HuH-7 (cell line): ENCODE data around the gene GSTCD.
"Not testable (repeated sequence)": the region's sequence is repeated elsewhere in the genome, so short reads cannot be mapped to it uniquely, and the experiment has no call there.

Experiments used
- DNase-seq: peaks from one replicate; pipeline ENCODE4 v3.0.0; 2011; ENCODE audit warnings: low spot score

The GSTCD gene

DNA sequence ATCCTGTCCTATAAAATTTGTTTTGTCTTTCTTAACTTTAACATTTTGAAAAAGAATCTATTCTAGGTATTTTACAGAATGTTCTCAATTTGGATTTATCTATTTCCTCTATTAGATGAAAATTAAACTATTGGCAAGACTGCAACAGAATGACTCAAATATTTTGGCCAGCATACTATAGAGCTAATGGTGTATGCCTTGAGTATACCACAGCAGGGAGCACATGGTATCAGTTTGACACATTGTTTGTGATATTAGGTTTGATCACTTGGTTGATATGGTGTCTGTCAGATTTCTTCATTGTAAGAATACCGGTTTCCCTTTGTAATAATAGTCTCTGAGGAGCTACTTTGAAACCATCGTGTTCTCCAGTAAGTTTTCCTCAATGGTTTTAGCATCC, 98.9 kb downstream of the GSTCD start:
- no peak for DNase-seq

DNA sequence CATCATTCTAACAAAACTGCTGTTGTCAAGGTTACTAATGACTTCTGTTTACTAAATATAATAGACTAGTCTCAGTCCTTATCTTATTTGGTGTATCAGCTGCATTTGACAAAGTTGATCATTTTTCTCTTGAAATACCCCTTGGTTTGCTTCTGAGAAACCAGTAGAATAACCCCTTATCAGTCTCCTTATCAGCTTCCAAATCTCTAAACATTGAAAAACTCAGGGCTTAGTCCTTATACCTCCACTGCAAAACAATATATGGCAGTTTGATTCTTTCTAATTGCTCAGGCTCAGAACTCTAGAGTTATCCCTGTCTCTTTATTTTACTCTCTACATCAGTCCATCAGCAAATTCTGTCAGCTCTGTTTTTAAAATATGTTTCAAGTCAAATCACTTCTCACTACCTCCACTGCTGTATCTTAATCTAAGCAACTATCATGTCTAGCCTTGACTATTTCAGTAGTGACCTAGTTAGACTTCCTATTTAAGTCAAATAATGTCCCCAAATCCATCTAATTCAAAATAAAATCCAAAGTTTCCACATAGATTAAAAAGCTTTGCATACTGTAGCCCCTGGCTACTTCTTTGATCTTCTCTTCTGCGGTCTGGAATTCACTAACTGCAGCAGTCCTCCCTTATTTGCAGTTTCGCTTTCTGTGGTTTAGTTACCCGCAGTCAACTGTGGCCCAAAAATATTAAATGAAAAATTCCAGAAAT, 99.6 kb downstream of the GSTCD start:
- DNase-seq = no peak

DNA sequence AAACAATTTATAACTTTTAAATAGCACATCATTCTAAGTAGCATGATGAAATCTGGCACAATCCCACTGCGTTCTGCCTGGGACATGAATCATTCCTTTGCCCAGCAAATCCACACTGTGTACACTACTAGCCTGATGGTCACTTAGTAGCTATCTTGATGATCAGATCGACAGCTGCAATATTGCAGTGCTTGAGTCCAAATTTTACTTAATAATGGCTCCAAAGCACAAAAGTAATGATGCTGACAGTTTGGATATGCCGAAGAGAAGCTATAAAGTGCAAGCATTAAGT, 100.1 kb downstream of the GSTCD start:
- DNase-seq = no peak

DNA sequence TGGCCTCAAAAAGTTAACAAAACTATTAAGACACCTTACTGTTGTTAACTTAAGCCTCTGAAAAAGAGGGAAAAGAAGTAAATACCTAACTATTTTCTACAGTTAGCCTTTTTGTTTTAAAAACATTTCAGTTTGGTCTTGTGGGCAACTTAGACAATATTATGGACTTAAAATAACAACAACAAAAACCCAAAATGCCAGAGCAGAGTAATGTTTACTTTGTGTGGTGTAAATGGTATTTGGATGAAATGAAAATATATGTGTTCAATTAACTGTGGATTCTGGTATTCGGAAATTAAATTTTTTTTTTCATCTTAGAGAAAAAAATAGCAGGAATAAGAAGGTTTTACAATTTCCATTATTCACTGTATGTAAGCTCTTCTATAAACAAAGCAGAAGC, 107.1 kb downstream of the GSTCD start:
- DNase-seq = no peak

DNA sequence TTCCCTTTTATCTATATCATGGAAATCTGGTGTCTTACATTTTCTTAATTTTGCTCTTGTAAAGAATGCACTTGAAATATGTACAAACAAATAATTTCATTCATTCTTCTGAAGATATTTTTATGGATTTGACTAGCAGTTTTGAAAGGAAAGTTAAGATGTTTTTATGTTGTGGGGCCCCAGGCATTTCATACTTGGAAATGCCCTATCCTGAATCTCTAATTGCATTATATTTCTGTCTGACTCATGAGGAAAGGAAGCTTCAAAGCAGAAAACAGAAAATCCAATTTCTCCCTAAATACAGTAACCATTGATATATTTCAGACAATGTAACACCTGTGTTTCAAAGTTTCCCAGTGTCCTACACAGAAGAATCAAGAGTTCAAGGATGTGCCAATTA, 113.5 kb downstream of the GSTCD start:
- DNase-seq = no peak

DNA sequence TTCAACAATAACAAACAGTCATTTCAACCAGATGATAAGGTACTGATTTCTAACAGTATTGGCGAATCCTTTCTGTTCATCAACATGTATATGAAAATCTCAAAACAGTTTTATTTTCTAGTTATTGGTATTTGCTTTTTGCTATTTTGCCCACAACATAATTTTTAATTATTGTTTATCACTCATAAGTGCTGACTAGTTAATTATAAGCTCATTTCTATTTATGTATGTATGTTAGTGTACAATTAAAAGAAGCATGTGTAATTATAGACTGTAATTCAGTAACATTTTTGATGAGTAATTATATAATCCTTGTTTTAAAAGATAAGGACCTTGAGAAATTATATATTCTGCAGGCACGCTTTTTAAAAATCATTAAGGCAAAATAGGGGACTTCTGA, 119.5 kb downstream of the GSTCD start:
- no peak for DNase-seq

DNA sequence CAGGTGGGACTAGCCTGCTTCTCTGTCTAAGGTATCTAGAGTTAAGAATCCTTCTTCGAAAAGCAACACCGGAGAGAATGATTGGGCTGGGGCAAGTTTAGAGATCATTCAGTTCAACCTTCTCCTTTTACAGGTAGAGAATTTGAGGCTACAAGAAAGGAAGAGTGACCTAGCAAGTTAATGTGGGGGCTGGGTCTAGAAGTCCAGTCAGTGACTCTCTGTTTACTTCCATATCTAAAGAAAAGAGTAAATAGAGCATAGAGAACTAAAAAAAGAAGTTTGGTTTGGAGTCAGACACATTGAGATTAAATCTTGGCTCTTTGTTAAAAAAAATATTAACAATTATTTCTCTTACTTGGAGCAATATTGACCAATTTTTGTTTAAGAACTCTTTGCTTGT, 122.6 kb downstream of the GSTCD start:
- no peak for DNase-seq

DNA sequence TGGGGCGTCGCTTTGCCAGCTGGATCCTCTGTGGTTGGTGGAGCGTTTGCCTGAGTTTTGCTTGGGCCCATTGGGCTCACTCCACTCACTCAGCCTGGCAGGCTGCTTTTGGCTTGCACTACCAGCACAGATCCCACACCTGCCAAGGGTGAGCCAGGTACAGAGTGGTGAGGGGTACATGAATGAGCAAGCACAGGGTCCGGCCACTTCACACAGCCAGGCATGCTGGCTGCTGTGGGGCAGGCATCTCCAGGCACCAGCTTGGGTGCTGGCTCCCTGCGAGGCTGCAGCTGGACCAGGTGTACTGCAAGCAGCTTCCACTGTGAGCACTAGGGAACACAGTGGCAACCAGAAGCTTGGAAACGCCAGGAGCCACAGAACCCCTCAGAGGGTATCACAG, 126.6 kb downstream of the GSTCD start:
- DNase-seq = no peak

DNA sequence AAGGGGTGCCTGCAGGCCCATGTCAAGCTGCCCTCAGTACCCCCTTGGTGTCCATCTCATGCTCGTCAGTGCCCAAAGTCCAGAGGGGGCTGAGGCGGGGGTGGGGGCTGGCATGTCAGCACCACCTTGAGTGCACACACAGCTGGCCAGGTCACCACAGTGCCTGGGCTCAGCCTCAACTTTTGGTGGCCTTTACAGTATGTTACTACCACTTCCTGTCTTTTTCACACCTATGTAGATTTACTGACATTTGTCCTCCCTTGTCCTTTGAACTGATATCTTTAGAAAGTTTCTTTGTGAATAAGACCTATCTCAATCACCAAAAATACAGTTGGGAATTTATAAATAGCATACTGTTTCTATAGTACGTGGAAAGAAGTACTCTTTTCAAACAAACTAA, 128.0 kb downstream of the GSTCD start:
- DNase-seq = no peak

DNA sequence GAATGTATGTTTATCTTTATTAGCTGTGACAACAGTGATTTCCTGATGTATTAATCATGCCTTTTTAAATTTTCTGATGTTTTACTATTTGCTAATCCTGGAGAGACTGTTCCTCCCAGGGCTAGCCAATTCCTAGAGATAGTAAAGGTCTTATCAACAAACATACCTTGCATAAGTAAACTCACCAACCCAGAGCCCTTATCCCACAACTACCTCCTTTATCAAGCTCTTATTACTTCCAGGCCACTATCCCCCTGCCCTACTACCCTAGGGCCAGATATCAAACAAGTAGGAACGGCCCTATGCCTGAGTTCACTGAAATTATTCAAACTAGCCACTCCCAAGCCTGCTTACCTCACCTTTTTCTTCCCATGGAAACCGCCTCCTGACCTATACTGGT, 128.5 kb downstream of the GSTCD start:
- DNase-seq = no peak

DNA sequence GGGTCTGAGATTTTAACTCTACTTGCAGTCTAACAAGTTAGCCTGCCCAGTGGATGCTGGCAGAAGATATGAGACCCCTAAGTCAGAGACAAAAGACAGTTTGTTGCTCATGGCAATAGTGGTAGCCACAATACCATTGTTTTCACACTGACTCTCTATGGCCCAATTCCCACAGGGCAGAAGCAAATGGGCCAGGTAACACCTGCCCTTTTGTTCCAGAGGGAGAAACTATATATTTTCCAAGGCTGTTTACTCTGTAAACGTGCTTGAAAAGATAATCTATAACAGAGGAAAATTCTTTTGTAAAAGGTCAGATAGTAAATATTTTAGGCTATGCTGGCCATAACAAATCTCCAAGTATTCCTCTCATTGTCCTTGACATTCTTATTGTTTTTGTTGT, 129.5 kb downstream of the GSTCD start:
- DNase-seq = no peak

DNA sequence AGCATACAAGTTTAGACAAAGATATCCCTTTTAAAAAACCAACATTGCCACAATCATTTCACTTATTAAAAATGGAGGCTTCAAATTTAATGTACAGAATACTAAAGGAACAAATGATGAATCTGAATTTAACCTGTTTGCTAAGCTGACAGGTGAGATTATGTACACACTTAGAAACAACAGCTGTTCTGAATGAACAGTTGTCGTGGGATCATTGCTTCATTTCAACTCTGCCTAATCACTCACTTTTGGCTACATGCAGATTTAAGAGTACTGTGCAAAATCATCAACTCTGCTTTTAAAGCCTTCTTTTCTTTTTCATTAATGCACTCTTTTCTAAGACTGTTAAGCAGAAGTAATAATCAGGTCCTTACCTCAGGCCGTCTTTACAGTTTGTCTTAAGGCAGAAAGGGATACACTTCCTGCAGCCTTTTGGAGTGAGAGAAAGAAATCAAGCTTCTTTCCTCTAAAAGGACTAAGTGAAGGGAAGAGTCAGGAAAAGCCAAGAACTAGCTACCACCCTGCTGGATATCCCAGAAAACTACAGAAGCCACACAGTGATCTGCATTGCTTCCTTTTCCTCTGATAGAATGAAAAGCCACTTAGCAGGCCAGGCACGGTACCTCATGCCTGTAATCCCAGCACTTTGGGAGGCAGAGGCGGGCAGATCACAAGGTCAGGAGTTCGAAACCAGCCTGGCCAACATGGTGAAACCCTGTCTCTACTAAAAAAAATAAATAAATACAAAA, 132.0 kb downstream of the GSTCD start:
- DNase-seq = no peak

DNA sequence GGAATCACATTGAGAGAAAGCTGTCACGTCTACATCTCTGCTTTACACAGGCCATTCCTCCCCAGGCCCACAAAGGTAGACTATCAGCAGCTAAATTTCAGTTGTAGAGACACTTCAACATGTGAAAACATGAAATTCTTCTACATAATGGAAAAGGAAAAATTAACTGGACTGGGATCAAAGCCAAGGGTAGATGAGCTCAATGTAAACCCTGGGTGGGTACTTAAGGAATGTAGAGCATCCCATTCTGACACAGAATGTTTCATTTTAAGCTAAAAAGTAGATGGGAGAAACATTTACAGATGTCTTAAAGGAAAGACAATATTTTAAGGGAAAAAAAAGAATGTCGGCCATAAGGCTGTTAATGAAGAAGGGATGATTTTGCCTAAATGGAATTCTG, 135.4 kb downstream of the GSTCD start:
- no peak for DNase-seq

DNA sequence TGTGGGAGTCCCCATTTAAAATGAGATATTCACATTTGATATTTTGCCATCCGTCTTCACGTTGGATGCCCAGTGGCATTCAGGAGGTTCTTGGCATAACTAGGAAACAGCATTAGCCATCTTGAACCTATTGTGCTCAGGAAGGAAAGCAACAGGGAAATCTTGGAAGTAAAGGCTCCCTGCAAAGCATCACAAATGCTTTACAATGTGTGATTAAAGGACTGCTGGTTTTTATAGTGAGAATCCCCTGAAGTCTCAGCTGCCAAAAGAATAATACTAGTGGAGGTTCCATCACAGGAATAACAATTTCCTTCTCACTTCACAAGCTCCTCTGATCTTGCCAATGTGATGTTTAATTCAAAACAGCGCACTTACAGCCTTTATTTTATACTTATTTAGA, 137.0 kb downstream of the GSTCD start:
- DNase-seq = no peak

DNA sequence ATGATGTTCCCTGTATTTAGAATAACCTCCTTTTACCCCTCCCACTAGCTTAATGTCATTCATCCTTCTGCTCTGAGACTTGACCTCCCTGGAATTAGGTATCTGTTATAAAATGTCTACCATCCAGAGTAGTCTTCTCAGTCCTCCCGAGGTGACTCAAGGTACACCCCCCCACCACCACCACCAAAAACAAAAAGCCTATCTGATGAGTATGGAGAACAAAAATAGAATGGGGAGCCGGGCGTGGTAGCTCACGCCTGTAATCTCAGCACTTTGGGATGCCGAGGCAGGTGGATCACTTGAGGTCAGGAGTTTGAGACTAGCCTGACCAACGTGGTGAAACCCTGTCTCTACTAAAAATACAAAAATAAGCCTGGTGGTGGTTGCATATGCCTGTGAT, 139.8 kb downstream of the GSTCD start:
- DNase-seq = not testable (repeated sequence)

DNA sequence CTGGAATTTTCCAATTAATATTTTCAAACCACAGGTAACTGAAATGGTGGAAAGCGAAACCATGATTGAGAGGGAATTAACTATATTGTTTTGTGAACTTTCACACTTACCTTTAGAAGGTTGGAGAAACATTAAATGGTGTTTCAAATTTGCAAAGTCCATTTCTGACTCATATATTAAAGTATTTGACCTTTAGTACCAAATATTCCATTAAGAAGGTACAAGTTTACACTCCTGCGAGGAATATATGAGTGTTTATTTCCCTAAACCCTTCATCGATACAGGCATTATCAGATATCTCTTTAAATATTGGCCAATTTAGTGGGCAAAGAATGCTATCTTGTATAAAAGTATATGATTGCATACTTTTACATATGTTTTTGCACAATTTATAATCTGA, 142.6 kb downstream of the GSTCD start:
- DNase-seq = no peak

DNA sequence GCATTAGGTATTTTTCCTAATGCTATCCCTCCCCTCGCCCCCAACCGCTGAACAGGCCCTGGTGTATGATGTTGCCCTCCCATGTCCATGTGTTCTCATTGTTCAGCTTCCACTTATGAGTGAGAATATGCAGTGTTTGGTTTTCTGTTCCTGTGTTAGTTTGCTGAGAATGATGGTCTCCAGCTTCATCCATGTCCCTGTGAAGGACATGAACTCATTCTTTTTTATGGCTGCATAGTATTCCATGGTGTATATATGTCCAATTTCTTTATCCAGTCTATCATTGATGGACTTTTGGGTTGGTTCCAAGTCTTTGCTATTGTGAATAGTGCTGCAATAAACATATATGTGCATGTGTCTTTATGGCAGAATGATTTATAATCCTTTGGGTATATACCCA, 143.6 kb downstream of the GSTCD start:
- not testable (repeated sequence) for DNase-seq

DNA sequence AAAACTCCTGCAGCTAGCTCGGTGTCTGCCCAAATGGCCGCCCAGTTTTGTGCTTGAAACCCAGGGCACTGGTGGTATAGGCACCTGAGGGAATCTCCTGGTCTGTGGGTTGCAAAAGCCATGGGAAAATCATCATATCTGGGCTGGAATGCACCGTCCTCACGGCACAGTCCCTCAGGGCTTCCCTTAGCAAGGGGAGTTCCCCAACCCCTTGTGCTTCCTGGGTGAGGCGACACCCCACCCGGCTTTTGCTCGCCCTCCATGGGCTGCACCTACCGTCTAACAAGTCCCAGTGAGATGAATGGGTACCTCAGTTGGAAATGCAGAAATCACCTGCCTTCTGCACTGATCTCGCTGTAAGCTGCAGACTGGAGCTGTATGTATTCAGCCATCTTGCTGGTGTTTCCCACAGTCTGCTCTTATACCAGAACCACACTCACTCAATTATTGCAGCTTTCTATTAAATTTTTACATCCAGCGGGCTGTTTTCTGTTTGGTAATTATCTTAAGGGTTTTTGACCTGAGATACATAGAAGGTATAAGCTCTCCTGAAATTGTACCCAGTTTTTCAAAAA, 150.0 kb downstream of the GSTCD start:
- DNase-seq = no peak

DNA sequence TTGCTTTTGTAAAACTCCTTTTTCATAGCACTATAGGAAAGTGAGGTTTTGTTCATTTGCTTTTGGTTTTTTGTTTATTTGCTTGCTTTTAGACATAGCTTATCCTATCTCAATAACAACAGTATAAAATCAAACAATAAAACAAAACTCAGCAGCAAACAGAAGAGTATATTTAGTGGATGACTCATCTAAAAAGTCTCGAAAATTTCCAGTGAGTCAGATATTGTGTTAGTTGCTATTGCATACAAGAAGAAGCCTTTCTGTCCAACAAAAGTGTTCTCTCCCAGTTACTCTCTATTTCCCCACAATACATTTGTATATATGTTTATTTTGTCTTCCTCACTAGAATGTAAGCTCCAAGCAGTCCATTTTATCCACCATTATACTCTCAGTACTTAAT, 150.6 kb downstream of the GSTCD start:
- DNase-seq = no peak

DNA sequence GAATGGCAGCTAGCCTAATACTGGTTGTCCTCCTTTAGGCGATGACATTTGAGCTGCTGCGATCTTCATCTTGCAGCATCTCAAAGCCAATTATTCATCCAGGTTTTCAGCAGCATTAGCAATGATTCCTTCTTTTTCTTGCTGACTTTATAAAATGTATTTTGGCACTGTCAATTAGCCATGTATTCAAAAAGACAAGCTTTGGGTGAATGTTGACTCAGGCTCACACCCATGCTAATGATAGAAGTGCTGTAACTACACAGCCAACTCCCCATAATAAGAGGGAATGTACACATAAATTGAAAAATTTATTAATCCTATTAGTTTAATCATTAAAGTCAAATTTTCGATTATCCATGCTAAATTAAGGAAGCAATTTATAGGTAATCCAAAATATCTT, 162.4 kb downstream of the GSTCD start:
- no peak for DNase-seq

DNA sequence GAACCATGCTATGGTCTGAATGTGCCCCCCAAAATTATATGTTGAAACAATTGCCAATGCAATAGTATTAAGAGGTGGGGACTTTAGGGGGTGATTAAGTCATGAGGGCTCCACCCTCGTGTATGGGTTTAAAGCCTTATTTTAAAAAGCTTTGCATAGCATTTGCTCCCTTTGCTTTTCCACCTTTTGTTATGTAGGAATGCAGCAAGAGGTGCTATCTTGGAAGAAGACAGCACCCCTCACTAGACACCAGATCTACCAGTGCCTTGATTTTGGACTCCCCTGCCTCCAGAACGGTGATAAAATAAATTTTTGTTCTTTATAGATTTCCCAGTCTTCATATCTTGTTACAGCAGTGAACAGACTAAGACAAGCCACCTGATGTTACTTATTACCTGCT, 163.4 kb downstream of the GSTCD start:
- no peak for DNase-seq

DNA sequence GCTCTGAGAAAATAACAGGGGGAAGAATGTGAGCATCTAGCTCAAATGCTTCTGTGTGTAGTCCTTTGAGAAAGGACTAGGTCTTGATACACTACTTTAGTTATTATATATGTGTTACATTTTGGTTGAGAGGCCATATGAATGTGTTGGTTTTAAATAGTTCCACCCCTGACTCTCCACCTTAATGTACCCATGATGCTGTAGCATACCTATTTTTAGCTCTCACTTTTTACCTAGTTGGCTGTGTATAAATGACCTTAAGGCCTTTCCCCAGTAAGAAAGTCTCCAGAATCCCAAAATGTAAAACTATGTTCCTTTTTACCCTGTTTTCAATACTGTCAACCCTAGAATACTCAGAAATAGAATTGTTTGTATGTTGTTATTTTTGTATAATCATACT, 166.6 kb downstream of the GSTCD start:
- DNase-seq = no peak

DNA sequence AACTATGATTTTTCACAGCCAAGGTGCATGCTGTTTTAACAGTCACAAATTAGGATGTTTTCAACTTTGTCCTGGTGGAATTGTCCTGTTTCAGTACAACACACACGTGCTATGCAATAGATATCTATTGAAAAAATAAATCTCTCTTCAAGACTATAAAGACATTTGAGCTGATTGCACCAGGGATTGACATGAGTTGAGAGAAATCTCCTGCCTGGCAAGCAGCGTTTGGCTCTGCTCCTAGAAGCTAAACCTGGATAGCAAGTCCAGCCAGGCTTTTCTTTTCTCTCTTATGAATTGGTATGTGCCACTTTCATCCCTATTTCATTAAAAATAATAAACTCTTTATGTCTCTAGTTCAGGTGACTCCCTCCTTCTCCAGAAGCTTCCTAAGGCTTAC, 170.1 kb downstream of the GSTCD start:
- DNase-seq = no peak

DNA sequence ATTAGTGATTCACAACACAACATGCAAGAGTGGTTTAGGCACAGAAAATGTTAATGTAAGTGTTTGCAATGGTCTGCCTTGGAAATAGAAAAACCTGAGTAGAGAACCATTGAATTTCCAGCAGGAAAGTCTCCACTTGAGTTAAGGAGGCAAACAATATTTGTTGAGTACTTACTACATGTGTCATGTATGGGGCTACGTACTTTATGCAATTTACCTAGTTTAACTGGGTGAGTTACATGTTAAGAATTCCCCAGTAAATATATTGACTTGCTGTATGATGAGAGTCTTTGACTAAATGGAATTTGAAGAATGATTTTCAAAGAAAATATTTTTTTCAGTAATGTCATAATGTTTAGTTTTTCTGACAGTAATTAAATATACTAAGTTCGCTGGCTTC, 178.9 kb downstream of the GSTCD start:
- no peak for DNase-seq
